Neural cell (in vitro differentiated cells): ENCODE results near the gene PHF2. TPM values are rescaled to one million over a fixed set of nuclear protein-coding genes. Genes with fewer than 3 reads are reported as not detected.

ENCODE experiments used
- H2AFZ ChIP-seq: fragments of 200-600, 300-800 bp; sonication (generic), shearing (Covaris generic); 2 replicates; pipeline ENCODE4 v1.6.0; 2014; ENCODE audit warnings: low read depth, mild to moderate bottlenecking, antibody characterized with exemption, low read length, moderate library complexity
- H3F3A ChIP-seq: fragments of 200-600 bp; shearing (Covaris generic); 2 replicates; pipeline ENCODE4 v1.6.1; 2016; ENCODE audit warnings: mild to moderate bottlenecking, moderate library complexity, mixed read lengths, antibody characterized with exemption, low read length; ENCODE audit not compliant: insufficient read depth, poor library complexity, severe bottlenecking
- H3K27ac ChIP-seq: fragments of 200-600, 300-800 bp; sonication (generic), shearing (Covaris generic); 2 replicates; pipeline ENCODE4 v1.5.1; 2014; ENCODE audit warnings: mild to moderate bottlenecking, low read length, moderate library complexity
- H3K27me3 ChIP-seq: fragments of 300-800, 200-600 bp; sonication (generic), shearing (Covaris generic); 2 replicates; pipeline ENCODE4 v1.6.0; 2014; ENCODE audit warnings: mild to moderate bottlenecking, low read depth, low read length, moderate library complexity; ENCODE audit not compliant: insufficient read depth
- H3K36me3 ChIP-seq: fragments of 300-800, 200-600 bp; sonication (generic), shearing (Covaris generic); 2 replicates; pipeline ENCODE4 v1.5.1; 2014; ENCODE audit warnings: mild to moderate bottlenecking, antibody characterized with exemption, low read length, moderate library complexity; ENCODE audit not compliant: insufficient read depth
- H3K4me2 ChIP-seq: fragments of 300-800, 200-600 bp; sonication (generic), shearing (Covaris generic); 2 replicates; pipeline ENCODE4 v1.6.0; 2014; ENCODE audit warnings: mild to moderate bottlenecking, low read length
- H3K4me3 ChIP-seq: fragments of 300-800, 200-600 bp; sonication (generic), shearing (Covaris generic); 2 replicates; pipeline ENCODE4 v1.5.1; 2014; ENCODE audit warnings: mild to moderate bottlenecking, low read length, moderate library complexity
- H3K79me2 ChIP-seq: fragments of 200-600 bp; shearing (Covaris generic); replicated peaks from 2 replicates; pipeline ENCODE4 v1.6.0; 2014; ENCODE audit warnings: mild to moderate bottlenecking, low read length, moderate library complexity; ENCODE audit not compliant: insufficient read depth
- H3K9ac ChIP-seq: fragments of 300-800, 200-600 bp; sonication (generic), shearing (Covaris generic); 2 replicates; pipeline ENCODE4 v1.6.1; 2016; ENCODE audit warnings: mild to moderate bottlenecking, low read length, mixed read lengths
- H3K9me2 ChIP-seq: fragments of 200-600 bp; shearing (Covaris generic); 2 replicates; pipeline ENCODE4 v1.6.1; 2016; ENCODE audit warnings: mild to moderate bottlenecking, low read length, mixed read lengths; ENCODE audit not compliant: insufficient read depth
- H3K9me3 ChIP-seq: fragments of 200-600, 300-800 bp; sonication (generic), shearing (Covaris generic); 2 replicates; pipeline ENCODE4 v1.6.1; 2016; ENCODE audit warnings: mild to moderate bottlenecking, mixed run types, low read length, moderate library complexity, mixed read lengths
- H4K20me1 ChIP-seq: fragments of 200-600 bp; shearing (Covaris generic); 2 replicates; pipeline ENCODE4 v1.6.1; 2016; ENCODE audit warnings: mild to moderate bottlenecking, mixed run types; ENCODE audit not compliant: insufficient read depth
- EP300 ChIP-seq: fragments of 450-650 bp; conservative IDR thresholded peaks from 2 replicates; pipeline ENCODE4 v1.6.1; 2014; ENCODE audit warnings: antibody characterized with exemption, mild to moderate bottlenecking, moderate library complexity; ENCODE audit not compliant: poor library complexity, severe bottlenecking
- EZH2 ChIP-seq: fragments of 200-600, 300-800 bp; shearing (Covaris generic), sonication (generic); IDR thresholded peaks from 2 replicates; pipeline ENCODE4 v1.6.1; 2014; ENCODE audit warnings: antibody characterized with exemption, low read length, borderline replicate concordance, mild to moderate bottlenecking; ENCODE audit not compliant: insufficient read depth, poor library complexity, severe bottlenecking
- MXI1 ChIP-seq: fragments of 450-650 bp; conservative IDR thresholded peaks from 2 replicates; pipeline ENCODE4 v1.6.1; 2014; ENCODE audit warnings: antibody characterized with exemption, mild to moderate bottlenecking; ENCODE audit not compliant: poor library complexity, severe bottlenecking
- POLR2AphosphoS5 ChIP-seq: IDR thresholded peaks from 2 replicates; pipeline ENCODE4 v1.6.1; 2012
- RAD21 ChIP-seq: fragments of 450-650 bp; conservative IDR thresholded peaks from 2 replicates; pipeline ENCODE4 v1.6.1; 2014; ENCODE audit warnings: antibody characterized with exemption, mild to moderate bottlenecking, moderate library complexity
- SMC3 ChIP-seq: fragments of 450-650 bp; conservative IDR thresholded peaks from 2 replicates; pipeline ENCODE4 v1.6.1; 2014; ENCODE audit warnings: antibody characterized with exemption, mild to moderate bottlenecking, moderate library complexity; ENCODE audit not compliant: poor library complexity
- TAF1 ChIP-seq: IDR thresholded peaks from 2 replicates; pipeline ENCODE4 v1.6.1; 2012; ENCODE audit warnings: low read depth
- polyA plus RNA-seq: library from polyadenylated mRNA; depleted of rRNA; stranded (reverse); fragments of >200 nt; gene quantifications from 2 replicates; pipeline ENCODE4 v1.2.3, GENCODE V29; 2014
- TF ChIP-seq, protein P1 (sequence below): IDR thresholded peaks from 2 replicates; pipeline ENCODE4 v1.6.1; 2012; ENCODE audit warnings: borderline replicate concordance
- TF ChIP-seq, protein P2 (sequence below): fragments of 450-650 bp; IDR thresholded peaks from 2 replicates; pipeline ENCODE4 v1.5.1; 2014; ENCODE audit warnings: antibody characterized with exemption, mild to moderate bottlenecking, moderate library complexity; ENCODE audit not compliant: poor library complexity, severe bottlenecking

PHF2 gene
- polyA plus RNA-seq, 1 donor from 2014 or later = 42.4 TPM

DNA sequence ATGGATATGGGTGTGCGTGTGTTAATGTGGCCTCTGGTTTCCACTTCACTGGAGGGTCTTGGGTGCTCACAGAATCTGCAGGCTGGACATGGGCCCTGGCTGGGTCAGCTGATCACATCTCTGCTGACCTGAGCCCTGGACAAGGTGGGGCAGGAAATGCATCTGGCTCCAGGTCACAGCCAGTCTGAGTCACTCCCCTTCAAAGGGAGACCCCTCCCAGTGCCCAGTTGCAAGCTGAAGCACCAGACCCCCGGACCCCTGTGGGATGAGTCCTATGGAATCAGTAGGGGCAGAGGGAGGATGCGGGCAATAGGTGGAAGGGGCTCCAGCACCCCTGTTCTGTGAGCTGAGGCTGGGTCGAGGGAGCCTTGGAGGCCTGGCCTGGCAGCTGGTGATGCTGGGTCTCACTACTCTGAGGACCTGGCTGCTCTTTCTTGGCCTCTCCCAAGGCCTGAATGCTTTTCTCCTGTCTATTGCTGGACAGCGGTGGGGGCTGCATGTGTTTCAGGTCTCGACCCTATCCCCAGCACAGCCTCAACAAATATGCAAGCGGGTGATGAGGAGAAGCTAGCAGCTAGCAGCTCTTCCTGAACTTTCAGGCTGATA is 54.5 kb downstream of the PHF2 start:
- Histone ChIP-seq H3K27ac (no peak overlapping the region), H3K9ac (no peak overlapping the region), H4K20me1 (no peaks in the 10 kb centered on the region), H3K9me2 (no peaks in the 10 kb centered on the region), H3K4me3 (no peak overlapping the region), H3K79me2 (peaks cover 18% of the 10 kb centered on the region), H3K9me3 (peaks cover 6% of the 10 kb centered on the region), H3K4me2 (no peak overlapping the region), H2AFZ (no peak overlapping the region), H3F3A (no peaks in the 10 kb centered on the region), H3K36me3 (no peaks in the 10 kb centered on the region), H3K27me3 (no peaks in the 10 kb centered on the region)
- TF ChIP-seq, protein P1, sequence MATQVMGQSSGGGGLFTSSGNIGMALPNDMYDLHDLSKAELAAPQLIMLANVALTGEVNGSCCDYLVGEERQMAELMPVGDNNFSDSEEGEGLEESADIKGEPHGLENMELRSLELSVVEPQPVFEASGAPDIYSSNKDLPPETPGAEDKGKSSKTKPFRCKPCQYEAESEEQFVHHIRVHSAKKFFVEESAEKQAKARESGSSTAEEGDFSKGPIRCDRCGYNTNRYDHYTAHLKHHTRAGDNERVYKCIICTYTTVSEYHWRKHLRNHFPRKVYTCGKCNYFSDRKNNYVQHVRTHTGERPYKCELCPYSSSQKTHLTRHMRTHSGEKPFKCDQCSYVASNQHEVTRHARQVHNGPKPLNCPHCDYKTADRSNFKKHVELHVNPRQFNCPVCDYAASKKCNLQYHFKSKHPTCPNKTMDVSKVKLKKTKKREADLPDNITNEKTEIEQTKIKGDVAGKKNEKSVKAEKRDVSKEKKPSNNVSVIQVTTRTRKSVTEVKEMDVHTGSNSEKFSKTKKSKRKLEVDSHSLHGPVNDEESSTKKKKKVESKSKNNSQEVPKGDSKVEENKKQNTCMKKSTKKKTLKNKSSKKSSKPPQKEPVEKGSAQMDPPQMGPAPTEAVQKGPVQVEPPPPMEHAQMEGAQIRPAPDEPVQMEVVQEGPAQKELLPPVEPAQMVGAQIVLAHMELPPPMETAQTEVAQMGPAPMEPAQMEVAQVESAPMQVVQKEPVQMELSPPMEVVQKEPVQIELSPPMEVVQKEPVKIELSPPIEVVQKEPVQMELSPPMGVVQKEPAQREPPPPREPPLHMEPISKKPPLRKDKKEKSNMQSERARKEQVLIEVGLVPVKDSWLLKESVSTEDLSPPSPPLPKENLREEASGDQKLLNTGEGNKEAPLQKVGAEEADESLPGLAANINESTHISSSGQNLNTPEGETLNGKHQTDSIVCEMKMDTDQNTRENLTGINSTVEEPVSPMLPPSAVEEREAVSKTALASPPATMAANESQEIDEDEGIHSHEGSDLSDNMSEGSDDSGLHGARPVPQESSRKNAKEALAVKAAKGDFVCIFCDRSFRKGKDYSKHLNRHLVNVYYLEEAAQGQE = no peak
- TF ChIP-seq MXI1 (no peak), SMC3 (no peak), EP300 (no peak), POLR2AphosphoS5 (no peak), EZH2 (no peak), RAD21 (no peak), TAF1 (no peak)
- TF ChIP-seq, protein P2, sequence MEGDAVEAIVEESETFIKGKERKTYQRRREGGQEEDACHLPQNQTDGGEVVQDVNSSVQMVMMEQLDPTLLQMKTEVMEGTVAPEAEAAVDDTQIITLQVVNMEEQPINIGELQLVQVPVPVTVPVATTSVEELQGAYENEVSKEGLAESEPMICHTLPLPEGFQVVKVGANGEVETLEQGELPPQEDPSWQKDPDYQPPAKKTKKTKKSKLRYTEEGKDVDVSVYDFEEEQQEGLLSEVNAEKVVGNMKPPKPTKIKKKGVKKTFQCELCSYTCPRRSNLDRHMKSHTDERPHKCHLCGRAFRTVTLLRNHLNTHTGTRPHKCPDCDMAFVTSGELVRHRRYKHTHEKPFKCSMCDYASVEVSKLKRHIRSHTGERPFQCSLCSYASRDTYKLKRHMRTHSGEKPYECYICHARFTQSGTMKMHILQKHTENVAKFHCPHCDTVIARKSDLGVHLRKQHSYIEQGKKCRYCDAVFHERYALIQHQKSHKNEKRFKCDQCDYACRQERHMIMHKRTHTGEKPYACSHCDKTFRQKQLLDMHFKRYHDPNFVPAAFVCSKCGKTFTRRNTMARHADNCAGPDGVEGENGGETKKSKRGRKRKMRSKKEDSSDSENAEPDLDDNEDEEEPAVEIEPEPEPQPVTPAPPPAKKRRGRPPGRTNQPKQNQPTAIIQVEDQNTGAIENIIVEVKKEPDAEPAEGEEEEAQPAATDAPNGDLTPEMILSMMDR = no peak

DNA sequence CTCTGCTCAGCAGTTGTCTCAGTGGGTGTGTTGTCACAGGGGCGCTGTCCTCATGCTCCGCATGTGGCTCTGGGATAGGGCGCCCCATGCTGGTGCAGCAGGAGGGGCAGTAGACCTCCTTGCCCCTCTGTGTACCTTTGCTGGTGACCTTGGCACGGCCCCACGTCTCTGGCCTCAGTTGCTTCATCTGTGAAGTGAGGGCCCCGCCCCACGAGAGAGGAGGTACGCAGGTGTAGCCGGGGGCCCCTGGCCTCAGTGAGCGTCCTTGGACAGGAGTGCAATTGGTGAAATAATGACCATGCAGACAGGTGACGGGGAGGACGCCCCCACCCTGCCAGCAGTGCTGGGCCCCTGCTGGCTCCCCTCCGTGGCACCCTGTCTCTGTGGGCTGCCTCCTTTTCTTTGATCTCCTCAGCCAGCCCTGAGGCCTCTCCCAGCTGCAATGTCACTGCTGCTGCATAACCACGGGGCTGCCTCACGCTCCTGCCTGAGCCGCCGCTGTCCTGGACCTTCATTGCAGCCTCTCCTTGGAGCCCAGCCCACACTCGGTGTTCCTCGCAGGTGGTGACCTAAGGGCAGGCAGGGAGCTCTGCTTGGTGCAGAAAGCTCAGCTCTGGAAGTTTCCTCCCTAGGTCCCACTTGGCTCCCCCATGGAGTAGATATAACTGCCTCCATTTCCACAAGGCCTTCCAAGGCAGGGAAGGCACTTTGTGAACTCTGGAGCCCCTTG is 57.3 kb downstream of the PHF2 start:
- H3K79me2 ChIP-seq = peaks cover 2% of the 10 kb centered on the region
- no peak overlapping the region for H2AFZ ChIP-seq
- no peak overlapping the region for H3K4me2 ChIP-seq
- H3K27ac ChIP-seq = no peak overlapping the region
- H3K36me3 ChIP-seq = peaks cover 15% of the 10 kb centered on the region
- no peaks in the 10 kb centered on the region for H4K20me1 ChIP-seq
- H3K27me3 ChIP-seq = no peaks in the 10 kb centered on the region
- H3K4me3 ChIP-seq = no peak overlapping the region
- H3K9me2 ChIP-seq = no peaks in the 10 kb centered on the region
- no peak overlapping the region for H3K9ac ChIP-seq
- peaks cover 11% of the 10 kb centered on the region for H3K9me3 ChIP-seq
- no peaks in the 10 kb centered on the region for H3F3A ChIP-seq
- TF ChIP-seq, protein P2 = no peak
- TF ChIP-seq POLR2AphosphoS5 (no peak), MXI1 (no peak), EP300 (no peak), RAD21 (no peak), SMC3 (no peak), TAF1 (no peak), EZH2 (no peak)
- TF ChIP-seq, protein P1 = no peak
